ENCODE results near the gene GATAD2B.

DNA sequence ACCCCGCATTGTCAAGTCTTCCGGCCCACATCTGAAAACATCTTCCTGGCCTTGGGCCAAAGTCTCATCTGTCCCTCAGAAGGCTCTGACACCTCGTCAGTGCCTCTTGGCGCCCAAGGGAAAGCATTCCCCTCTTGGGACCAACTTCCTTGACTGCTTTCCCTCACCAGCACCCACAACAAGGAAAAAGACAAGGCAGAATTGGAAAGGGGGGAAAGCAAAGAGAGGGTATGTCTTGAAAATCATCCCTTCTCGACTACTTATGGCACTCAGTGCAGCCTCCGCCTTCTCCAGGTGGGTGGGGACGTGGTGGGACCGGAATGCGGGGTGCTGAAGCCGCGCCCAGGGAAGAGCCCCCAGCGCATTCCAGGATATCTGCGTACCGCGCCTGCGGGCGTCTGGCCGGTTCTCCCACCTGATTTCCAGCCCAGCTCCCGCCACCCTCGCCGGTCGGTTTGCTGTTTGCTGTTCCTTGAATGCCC lies 41.1 kb upstream of the GATAD2B start:
- TF ChIP-seq, protein P1, sequence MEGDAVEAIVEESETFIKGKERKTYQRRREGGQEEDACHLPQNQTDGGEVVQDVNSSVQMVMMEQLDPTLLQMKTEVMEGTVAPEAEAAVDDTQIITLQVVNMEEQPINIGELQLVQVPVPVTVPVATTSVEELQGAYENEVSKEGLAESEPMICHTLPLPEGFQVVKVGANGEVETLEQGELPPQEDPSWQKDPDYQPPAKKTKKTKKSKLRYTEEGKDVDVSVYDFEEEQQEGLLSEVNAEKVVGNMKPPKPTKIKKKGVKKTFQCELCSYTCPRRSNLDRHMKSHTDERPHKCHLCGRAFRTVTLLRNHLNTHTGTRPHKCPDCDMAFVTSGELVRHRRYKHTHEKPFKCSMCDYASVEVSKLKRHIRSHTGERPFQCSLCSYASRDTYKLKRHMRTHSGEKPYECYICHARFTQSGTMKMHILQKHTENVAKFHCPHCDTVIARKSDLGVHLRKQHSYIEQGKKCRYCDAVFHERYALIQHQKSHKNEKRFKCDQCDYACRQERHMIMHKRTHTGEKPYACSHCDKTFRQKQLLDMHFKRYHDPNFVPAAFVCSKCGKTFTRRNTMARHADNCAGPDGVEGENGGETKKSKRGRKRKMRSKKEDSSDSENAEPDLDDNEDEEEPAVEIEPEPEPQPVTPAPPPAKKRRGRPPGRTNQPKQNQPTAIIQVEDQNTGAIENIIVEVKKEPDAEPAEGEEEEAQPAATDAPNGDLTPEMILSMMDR (IDR thresholded peaks at IDR 0.05; ENCODE audit: insufficient read depth, low read depth, low read length), result no peak
- TF ChIP-seq EZH2 (IDR thresholded peaks at IDR 0.05; ENCODE audit: insufficient read depth, low read length), result no peak

Data from astrocyte (in vitro differentiated cells and primary cell).